SK-N-MC (cell line): ENCODE results near the gene HCFC1R1.

Experiments
- EZH2 ChIP-seq: fragments of 200-600 bp; sonication (generic); IDR thresholded peaks from one replicate; pipeline ENCODE4 v1.6.1; 2017; ENCODE audit warnings: antibody characterized with exemption
- FOXP2 ChIP-seq: optimal IDR thresholded peaks from 2 replicates; pipeline ENCODE3; 2011; ENCODE audit warnings: mild to moderate bottlenecking, moderate library complexity; ENCODE audit not compliant: insufficient read depth; ENCODE audit errors: extremely low read length, control extremely low read depth
- POLR2AphosphoS5 ChIP-seq: IDR thresholded peaks from 2 replicates; pipeline ENCODE4 v1.6.1; 2012; ENCODE audit warnings: mild to moderate bottlenecking, low read depth, low read length, borderline replicate concordance

DNA sequence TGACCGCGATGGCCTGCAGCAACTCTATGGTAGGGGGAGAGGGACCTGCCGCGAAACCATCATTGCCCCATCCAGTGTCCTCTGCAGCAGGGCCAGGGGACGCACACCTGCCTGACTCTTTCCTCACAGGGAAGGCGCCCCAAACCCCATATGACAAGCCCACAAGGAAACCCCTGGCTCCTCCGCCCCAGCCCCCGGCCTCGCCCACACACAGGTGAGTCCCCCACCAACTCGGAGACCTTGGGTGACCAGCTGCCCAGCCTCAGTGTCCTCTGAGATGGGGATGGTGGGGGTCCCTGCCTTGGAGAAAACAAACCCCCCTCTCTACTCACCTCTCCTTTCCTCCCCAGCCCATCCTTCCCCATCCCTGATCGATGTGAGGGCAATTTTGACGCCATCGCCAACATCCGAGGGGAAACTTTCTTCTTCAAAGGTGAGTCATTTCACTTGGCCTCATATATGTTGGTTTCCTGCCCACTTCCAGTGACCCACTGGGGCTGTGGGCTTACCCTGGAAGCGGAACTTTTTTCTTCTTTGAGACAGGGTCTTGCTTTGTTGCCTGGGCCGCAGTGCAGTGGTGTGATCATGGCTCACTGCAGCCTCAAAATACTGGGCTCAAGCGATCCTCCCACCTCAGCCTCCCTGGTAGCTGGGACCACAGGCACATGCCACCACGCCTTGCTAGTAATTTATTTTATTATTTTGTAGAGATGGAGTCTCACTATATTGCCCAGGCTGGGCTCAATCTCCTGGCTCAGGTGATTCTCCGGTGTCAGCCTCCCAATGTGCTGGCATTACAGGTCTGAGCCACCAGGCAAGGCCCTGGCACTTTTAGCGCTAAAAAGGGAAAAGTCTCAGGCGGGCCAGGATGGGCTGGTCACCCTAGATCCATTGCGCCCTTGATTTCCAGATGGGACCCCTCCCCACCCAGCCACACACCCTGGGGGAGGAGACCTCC is 33.7 kb upstream of the HCFC1R1 start:
- no peak for TF ChIP-seq EZH2
- no peak for TF ChIP-seq POLR2AphosphoS5
- TF ChIP-seq FOXP2 = no peak
